Kasumi-1 (cell line): ENCODE measurements around the gene PDE3A.

Source experiments
- DNase-seq, 2 experiments: peaks; one replicate each; lab custom pipeline; 2025; lab: John Stamatoyannopoulos, UW

The PDE3A gene

GRCh38 chr12:20495997-20496396, 127.7 kb downstream of the PDE3A start:
- no peak for DNase-seq

DNA sequence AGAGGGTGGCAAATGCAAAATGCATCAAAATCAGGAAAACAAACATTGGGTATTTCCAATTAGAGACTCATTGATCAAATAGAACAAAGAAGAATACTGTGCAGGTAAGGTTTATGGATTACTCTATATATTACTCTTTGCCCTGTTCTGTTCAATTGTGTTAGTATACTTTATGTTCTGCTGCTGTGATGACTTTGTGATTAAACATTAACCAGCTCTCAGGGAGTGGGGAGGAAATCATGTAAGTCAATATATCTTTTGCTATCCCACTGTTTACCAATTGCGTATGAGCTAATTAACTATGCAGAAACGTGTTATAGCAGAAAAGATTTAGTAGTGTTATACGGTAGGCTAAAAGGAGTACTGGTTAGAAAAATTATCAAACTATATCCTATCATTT, 129.4 kb downstream of the PDE3A start:
- no peak for DNase-seq

DNA sequence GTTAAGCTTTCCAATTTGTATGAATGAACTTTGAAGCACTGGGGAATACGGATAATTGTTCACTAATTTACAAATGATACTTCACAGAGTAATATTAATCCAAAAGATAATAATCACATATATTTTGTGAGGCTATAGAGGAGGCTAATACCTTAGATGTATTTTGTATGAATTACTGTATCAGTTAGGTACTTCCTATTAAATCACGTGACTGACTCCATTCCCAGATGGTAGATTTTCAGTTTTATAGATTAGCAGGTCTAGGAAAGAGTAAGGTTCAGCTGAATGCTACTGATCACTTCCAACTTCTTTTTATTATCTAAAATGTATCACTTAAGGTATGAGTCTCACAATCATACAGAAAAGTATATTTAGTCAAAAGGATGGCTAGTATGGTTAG, 133.6 kb downstream of the PDE3A start:
- DNase-seq = no peak

DNA sequence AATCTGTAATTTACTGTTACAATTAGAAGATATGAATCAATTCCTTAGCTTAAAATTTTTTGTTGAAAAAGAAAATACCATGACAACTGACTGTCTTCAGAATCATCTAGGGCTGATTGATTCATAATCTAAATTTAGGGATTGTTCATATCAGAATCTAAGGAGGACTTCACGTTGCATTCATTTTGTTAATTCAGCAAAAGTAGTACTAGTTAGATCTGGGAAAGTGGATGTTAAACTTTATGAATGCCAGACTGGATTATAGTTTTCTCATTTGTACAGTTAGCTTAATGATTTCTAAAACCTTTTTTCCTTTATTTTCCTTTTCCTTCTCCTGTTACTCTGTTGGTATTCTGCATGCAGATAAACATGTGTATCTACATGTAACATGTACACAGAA, 135.5 kb downstream of the PDE3A start:
- no peak for DNase-seq

GRCh38 chr12:20505056-20505455, 136.7 kb downstream of the PDE3A start:
- DNase-seq = no peak

GRCh38 chr12:20507056-20507455, 138.7 kb downstream of the PDE3A start:
- DNase-seq = peak; percentile 63 to 80

- DNase-seq = no peak
These were observed 139.4 kb downstream of the PDE3A start for GRCh38 chr12:20507711-20508110.

DNA sequence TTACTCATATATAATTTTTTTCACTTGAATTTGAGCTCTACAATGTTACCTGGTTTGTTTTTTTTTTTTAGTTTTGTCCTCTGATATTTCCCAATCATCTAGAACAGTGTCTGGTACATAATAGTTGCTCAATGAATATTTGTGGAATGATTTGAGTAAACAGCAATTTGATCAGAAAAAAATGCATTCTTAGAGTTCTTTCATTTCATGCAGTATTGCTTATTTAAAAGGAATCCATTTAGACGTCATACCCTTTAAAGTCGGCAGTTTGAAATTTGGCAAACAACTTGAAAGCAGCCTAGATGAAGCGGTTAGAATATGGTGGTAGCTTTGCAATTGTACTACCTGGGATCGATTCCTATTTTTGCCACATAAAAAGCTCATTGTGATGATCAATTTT, 140.0 kb downstream of the PDE3A start:
- no peak for DNase-seq

- DNase-seq = no peak
These were observed 140.6 kb downstream of the PDE3A start for GRCh38 chr12:20508962-20509361.

DNA sequence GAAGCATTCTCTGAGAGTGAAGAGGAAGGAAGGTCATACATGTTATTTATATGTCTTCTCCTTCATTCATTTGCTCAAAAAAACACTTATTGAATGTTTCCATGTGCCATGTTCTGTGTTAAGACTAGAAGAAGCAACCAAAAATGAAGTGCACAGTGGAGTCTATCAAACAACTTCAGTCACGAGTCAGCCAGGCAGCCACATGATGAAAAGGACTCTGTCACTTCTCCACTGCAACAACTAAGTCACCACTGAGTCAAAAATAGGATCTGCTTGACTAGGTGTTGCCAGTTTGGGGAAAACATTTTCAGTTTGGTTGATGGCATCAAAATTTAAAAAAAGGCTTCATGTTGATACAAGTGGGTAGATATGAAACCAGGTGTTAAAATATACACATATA, 142.5 kb downstream of the PDE3A start:
- DNase-seq = no peak

GRCh38 chr12:20513189-20513588, 144.9 kb downstream of the PDE3A start:
- DNase-seq = no peak

DNA sequence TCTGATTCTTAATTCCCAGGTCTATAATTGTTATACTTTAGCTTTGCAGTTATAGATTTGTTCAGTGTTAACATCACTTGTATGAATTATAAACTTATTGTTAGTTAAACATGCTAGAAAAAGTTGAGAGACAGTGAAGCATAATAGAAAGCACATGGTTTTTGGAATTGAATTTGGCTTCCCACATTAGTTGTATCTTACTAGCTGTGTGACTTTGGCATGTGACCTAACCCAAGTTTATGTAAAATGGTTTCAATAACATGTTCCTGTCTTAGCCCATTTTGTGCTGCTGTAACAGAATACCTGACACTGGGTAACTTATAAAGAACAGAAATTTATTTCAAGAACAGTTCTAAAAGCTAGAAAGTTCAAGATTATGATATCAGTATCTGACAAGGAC, 146.3 kb downstream of the PDE3A start:
- DNase-seq = no peak

DNA sequence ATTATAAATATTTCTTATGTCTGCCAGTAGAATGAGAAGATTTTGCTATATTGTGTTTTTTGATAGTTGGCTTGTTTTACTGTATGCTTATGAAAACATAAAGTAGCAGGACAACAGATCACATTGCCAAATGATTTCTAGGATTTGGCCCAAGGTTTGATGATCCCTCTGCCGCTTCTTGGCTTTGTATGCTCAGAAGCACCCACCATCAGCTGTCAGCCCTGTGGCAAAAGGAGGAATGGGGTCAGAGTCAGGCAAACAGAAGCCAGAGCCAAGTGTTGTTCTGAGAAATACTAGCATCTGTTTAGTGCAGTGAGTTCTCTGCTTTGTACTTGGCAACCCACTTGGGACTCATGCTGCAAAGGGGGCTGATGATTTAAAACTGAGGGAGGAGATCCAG, 152.2 kb downstream of the PDE3A start:
- no peak for DNase-seq

DNA sequence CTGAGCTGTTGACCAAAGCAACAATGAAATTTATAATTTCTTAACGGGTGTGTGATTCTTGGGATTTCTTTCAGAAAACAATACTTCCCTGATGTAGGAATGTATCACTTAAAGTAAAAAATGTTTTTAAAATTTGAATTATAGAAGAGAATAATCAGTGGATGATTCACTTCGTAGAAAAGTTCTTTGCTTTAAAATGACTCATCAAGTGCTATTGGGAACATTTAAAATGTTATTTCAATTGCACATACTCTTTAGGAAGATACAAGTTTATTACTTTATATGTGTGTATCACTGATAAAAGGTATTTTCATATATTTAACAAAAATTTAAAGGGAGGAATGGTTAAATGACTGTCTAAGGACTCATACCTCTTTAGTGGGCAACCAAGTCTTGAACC, 155.3 kb downstream of the PDE3A start:
- no peak for DNase-seq

GRCh38 chr12:20524113-20524512, 155.8 kb downstream of the PDE3A start:
- DNase-seq = no peak

- DNase-seq = no peak
These were observed 156.8 kb downstream of the PDE3A start for GRCh38 chr12:20525064-20525610.

- DNase-seq = no peak
These were observed 159.3 kb downstream of the PDE3A start for GRCh38 chr12:20527417-20528163.

DNA sequence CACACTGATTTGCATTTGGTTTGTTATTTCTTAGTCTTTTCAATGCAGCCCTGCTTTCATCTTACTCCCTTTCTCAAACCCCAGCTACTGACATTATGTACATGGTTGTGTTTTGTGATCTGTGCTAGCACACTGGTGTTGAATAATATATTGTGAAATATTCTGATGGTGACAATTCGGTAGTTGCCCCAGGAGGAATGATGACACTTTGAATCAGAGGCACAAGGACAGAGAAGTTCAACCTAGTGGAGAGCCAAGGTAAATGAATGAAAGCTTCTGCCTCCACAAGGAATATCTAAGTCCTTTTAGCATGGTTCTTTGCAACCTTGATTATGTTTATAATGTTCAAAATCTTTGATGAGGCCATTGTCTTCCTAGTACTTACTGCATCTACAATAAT, 159.9 kb downstream of the PDE3A start:
- DNase-seq = no peak

GRCh38 chr12:20546267-20546666, 177.9 kb downstream of the PDE3A start:
- no peak for DNase-seq

DNA sequence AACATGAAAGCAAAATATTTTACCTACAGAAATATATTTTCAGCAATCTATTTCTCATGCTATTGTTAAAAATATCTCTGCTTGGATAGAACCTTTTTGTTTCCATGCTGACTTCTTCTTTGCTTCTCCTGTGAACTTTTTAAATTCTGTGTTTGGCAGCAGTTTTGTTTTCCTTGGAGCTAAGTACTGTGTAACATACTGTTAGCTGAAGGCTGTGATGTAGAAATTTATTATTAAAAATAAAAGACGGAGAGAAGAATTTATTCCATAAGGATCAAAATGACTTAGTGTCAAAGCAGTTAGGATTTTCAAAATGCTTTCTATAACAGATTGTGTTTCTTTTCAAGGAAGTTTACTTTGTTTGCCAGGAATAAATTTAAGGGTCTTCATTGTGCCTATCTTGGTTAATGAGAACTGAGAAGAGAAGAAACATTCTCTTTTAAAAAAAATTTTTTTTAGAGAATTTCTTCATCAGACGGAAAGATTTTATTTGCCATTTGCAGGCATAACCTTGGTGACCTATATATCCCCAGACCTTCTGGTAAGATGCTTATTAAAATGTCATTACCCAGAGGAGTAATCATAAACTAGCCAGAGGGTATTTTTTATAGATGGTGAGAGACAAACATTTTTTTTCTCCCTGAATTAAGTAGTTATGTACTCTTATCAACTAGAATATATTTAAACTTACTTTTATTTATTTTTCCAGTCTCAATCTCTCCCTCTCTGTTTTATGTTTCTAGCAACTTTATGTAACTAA, 179.7 kb downstream of the PDE3A start:
- DNase-seq = no peak

GRCh38 chr12:20548611-20549010, 180.3 kb downstream of the PDE3A start:
- no peak for DNase-seq

DNA sequence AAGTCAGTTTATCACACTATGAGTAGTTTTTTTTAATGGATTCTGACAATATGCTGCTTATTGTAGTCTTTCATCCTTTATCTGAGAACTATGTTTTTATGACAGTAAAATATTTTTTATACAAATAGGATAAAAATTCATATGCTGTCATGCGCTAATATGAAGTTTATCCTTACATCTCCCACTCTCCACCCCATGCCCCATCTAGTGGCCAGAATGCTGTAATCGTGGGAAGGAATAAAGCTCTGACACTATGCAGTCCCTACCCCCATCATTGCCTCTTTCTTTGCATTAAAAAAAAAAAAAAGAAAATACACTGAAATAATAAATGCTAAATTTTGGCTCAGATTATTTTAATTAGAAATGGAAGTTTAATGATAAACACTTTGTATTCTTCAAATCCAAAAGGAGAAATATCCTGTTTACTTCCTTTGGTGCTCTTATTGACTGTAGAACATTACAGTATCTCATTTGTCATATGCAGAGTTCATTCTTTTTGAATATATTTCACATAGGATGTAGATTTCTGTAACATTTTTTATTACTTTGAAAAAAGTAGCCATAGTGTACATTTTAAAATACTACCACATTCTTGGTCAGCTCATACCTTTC, 180.9 kb downstream of the PDE3A start:
- peak; percentile 17 to 44 for DNase-seq
